Upper lobe of left lung (tissue), 4 donors: Measurements from ENCODE around the gene WRNIP1.
"Not testable (repeated sequence)": the region's sequence is repeated elsewhere in the genome, so short reads cannot be mapped to it uniquely, and the experiment has no call there.

Experiments used
- CTCF ChIP-seq, 6 experiments: fragments of 450-650 bp in 4 of 6; fragments of 200-600 bp in 2 of 6; sonication (generic) in 2 of 6; IDR thresholded peaks; one replicate each; pipeline ENCODE4 v1.5.1; 2016 to 2019; ENCODE audit warnings: antibody characterized with exemption in 6 of 6
- EP300 ChIP-seq, 4 donors: sonication (generic); formaldehyde crosslinking; IDR thresholded peaks; one replicate each; pipeline ENCODE4 v1.5.1; 2017; ENCODE audit warnings: antibody characterized with exemption in 4 of 4, control low read depth in 2 of 4
- POLR2A ChIP-seq, 4 donors: fragments of 450-650 bp; IDR thresholded peaks; one replicate each; pipeline ENCODE4 v1.5.1; 2016 to 2017; ENCODE audit warnings: antibody characterized with exemption in 4 of 4, mild to moderate bottlenecking in 2 of 4

DNA sequence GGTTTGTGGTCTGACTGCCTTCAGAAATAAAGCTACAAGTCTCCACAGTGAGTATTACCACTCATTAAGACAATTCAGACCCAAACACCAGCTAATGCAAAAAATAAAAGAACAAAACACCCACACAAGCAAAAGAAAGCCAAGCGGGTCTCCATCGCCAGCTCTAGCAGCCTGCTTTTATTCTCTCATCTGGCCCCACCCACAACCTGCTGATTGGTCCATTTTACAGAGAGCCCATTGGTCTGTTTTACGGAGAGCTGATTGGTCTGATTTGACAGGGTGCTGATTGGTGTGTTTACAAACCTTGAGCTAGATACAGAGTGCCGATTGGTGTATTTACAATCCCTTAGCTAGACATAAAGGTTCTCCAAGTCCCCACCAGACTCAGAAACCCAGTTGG is 2.3 kb upstream of the WRNIP1 start:
- TF ChIP-seq EP300, CTCF, POLR2A (IDR thresholded peaks at IDR 0.05): not testable (repeated sequence)
